Liver (tissue), 3 donors: ENCODE results near the gene HTR6.

Experiments
- EGR1 ChIP-seq, 2 donors: IDR thresholded peaks; 2 replicates each; pipeline ENCODE4 v1.6.1; 2016 to 2018; ENCODE audit warnings: antibody characterized with exemption in 2 of 2, low read depth in 2 of 2
- JUND ChIP-seq, 2 donors: IDR thresholded peaks; 2 replicates each; pipeline ENCODE4 v1.6.1; 2016; ENCODE audit warnings: antibody characterized with exemption in 2 of 2
- MAX ChIP-seq: IDR thresholded peaks from 2 replicates; pipeline ENCODE4 v1.6.1; 2016; ENCODE audit warnings: antibody characterized with exemption
- RAD21 ChIP-seq, 2 donors: IDR thresholded peaks; 2 replicates each; pipeline ENCODE4 v1.6.1; 2016; ENCODE audit warnings: antibody characterized with exemption in 2 of 2, mild to moderate bottlenecking in 2 of 2
- SP1 ChIP-seq: IDR thresholded peaks from 2 replicates; pipeline ENCODE4 v1.6.1; 2018; ENCODE audit warnings: antibody characterized with exemption, mild to moderate bottlenecking
- TF ChIP-seq, protein P1 (sequence below): fragments of 150-350 bp; IDR thresholded peaks from 2 replicates; pipeline ENCODE4 v1.5.1; 2017; ENCODE audit warnings: improper control_type of control experiment, low read depth, low read length; ENCODE audit not compliant: missing input control
- donor health status: healthy.
- donor health status: healthy.

- TF ChIP-seq, protein P1, sequence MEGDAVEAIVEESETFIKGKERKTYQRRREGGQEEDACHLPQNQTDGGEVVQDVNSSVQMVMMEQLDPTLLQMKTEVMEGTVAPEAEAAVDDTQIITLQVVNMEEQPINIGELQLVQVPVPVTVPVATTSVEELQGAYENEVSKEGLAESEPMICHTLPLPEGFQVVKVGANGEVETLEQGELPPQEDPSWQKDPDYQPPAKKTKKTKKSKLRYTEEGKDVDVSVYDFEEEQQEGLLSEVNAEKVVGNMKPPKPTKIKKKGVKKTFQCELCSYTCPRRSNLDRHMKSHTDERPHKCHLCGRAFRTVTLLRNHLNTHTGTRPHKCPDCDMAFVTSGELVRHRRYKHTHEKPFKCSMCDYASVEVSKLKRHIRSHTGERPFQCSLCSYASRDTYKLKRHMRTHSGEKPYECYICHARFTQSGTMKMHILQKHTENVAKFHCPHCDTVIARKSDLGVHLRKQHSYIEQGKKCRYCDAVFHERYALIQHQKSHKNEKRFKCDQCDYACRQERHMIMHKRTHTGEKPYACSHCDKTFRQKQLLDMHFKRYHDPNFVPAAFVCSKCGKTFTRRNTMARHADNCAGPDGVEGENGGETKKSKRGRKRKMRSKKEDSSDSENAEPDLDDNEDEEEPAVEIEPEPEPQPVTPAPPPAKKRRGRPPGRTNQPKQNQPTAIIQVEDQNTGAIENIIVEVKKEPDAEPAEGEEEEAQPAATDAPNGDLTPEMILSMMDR: no peak
- no peak for TF ChIP-seq SP1
- TF ChIP-seq MAX: no peak
- TF ChIP-seq EGR1 (IDR thresholded peaks at IDR 0.05; ENCODE audit: low read depth in 2 of 2): no peak
- TF ChIP-seq JUND (IDR thresholded peaks at IDR 0.05): no peak
- no peak for TF ChIP-seq RAD21 (IDR thresholded peaks at IDR 0.05)
Observed at GRCh38 chr1:19644681-19645410, 19.8 kb upstream of the HTR6 start.
